GM20431 (cell line): ENCODE measurements around the gene DPEP2.
"Not testable (repeated sequence)": the region's sequence is repeated elsewhere in the genome, so short reads cannot be mapped to it uniquely, and the experiment has no call there.

Experiments used
- in situ Hi-C: fragments of 300-500 bp; cut with MseI, MboI; formaldehyde crosslinking; loops from one replicate; pipeline ENCODE4 v1.15.0; 2020; ENCODE audit warnings: low sequenced_read_pairs; ENCODE audit not compliant: unreplicated experiment

Gene DPEP2

GRCh38 chr16:67977469-67978227 is 21.6 kb downstream of the DPEP2 start:
- in situ Hi-C loops, result no loop called here

- in situ Hi-C loops, result no loop called here
These were observed 22.3 kb downstream of the DPEP2 start for GRCh38 chr16:67977005-67977404.

GRCh38 chr16:67976205-67976604 is 23.1 kb downstream of the DPEP2 start:
- in situ Hi-C loops, result no loop called here

DNA sequence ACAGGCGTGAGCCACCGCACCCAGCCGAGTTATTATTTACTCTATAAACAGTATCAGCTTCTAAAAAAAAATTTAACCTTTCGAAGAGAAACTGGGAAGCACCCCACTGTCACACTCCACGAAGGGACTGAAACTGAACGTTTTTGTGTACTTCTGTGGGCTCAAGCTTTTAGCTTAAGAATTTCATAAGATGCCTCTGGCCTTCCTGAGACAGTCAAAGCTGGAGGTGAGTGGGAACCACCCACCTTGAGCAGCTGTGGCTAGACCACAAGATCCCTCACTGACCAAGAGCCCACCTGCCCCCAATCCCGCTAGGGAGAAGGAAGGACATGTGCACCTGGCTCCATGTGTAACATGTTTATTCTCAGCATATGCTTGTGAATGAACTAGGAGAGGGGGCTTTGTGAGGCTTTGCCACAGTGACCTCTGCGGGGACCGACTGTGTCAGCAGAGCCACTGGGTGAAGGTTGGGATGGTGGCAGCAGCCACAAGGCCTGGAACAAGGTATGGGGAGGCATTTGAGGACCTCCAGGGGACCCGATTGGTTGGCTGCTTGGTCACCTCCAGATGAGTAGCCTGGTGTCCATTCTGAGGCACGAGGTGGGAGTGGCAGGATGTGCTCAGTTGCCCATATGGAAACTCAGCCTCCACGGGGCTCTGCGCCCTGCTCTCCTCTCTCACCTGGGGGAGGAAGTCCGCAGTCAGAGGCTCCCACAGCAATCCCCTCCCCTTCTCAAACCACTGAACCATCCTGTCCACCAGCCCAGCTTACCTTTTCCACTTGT is 23.8 kb downstream of the DPEP2 start:
- in situ Hi-C loops, result no loop called here

DNA sequence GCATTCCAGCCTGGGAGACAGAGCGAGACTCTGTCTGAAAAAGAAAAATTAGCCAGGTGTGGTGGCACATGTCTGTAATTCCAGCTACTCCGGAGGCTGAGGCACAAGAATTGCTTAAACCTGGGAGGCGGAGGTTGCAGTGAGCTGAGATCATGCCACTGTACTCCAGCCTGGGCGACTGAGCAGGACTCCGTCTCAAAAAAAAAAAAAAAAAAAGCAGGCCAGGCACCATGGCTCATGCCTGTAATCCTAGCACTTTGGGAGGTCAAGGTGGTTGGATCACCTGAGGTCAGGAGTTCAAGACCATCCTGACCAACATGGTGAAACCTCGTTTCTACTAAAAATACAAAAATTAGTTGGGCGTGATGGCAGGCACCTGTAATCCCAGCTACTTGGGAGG is 27.0 kb downstream of the DPEP2 start:
- in situ Hi-C loops, result not testable (repeated sequence)

DNA sequence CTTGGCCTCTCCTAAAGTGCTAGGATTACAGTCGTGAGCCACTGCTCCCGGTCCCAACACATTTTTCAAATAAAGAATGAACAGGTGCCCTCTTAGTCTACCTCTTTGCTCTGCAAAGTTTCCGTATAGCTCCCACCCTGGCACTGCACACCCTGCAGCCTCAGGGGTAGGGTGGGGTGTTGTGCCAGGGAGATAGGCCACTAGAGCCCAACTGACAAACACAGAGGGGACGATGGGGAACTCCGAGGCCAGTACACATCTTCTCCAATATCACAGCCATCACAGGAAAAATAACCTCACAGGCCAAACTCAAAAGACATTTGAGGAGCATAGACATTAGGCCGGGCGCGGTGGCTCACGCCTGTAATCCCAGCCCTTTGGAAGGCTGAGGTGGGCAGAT is 28.2 kb downstream of the DPEP2 start:
- in situ Hi-C loops, result no loop called here

- in situ Hi-C loops, result no loop called here
These were observed 29.8 kb downstream of the DPEP2 start for GRCh38 chr16:67969254-67970039.

DNA sequence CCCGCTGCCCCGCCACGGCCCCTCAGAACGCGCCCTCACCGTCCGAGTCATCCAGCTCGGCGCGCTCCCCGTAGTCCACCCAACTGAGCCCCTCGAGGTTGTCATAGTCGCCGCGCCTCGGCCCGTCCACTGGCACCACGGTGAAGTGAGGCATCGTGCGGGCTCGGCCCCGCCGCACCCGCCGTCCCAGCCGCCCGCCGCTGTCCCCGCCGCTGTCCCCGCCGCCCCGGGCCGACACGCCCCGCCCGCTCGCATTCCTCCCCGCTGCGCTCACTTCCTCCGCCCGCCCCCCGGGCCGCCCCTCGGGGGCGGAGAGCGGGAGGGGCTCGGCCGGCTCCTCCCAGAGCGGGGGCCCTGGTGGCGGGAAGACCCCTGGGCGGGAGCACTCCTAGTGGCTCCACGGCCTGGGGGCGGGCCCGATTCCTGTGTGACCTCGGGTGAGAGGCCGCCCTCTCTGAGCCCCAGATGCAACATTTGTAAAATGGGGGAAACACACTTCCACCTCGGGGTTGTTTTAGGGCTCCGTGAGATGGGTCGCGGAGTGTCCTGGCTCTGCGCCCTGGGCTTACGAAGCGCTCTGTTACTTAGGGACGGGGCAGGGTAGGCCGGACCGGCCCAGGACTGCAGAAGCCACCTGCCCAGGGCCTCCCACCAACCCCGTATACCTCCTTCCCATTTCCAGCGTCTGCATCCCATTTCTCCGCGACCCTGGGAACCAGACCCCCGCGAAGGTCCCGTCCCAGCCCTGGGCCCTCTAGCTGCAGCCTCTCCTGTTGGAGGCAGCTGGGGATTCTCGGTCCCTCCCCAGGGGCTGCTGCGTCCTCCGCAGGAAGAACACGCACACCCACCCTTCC is 30.7 kb downstream of the DPEP2 start, which contains the start of gene SLC12A4:
SLC12A4 (minus strand) TSS at position 238 of the 854 bp plus-strand sequence; CDS start at position 154, 84 bp downstream.
- in situ Hi-C loops, result no loop called here

GRCh38 chr16:67967958-67968399 is 31.3 kb downstream of the DPEP2 start:
- in situ Hi-C loops, result no loop called here

DNA sequence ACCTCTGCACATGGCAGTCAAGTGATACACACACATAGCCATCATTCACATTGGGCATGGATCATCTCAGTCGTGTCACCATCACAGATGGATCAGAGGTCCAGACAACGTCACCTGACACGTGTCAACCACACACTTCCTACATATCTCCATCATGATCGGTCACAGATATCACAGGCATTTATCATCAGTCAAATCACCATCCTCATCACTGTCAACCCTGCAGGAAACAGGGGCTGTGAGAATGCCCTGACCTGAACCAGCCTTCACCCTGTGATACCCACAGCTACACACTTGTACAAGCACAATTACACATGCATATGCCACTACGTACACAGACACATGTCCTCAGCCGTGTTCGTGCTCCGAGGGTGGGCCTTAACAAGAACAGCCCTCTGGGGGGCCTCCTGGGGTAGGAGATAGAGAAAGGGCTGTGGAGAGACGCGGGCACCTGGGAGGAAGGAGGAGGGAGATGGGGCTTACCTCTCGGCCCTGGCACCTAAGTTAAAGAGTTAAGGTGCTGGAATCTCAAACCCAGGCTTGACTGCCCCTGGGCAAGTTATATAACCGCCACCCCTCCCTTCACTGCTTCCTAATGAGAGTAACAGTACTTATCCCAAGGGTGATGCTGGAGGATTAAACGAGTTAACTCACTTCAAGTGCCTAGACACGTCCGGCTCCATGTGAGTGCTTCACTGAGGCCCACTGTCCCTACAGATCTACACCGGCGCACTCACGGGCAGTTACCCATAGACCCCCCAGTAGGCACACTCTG is 31.9 kb downstream of the DPEP2 start:
- in situ Hi-C loops, result no loop called here

DNA sequence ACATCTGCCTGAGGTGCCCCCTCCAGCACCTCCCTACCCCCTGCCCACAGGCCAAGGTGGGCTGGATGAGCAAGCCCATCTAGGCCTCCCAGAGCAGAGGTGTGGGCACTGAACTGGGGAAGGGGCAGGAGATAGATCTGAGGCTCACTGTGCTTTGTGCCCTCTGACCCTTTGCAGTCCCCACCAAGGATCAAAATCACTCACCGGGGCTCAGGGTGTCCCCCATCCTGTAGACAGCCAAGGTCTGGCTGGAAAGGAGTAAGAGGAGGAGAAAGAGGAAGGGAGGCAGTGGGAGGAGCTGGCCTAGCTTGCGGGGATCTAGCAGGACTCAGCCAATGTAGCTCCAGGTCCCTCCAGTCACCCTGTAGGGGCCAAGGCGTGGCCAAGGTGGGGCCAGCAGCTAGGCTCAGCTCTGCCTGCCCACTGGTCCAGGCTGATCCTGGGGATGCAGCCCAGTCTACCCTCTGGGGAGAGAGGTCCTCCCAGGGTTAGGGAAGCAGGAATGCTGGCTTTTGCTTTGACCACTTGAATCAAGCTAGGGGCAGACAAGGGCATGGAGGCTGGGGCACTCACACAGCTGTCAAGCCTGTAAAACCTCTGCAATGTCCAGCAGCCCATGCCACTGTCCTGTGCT is 32.6 kb downstream of the DPEP2 start:
- in situ Hi-C loops, result no loop called here

DNA sequence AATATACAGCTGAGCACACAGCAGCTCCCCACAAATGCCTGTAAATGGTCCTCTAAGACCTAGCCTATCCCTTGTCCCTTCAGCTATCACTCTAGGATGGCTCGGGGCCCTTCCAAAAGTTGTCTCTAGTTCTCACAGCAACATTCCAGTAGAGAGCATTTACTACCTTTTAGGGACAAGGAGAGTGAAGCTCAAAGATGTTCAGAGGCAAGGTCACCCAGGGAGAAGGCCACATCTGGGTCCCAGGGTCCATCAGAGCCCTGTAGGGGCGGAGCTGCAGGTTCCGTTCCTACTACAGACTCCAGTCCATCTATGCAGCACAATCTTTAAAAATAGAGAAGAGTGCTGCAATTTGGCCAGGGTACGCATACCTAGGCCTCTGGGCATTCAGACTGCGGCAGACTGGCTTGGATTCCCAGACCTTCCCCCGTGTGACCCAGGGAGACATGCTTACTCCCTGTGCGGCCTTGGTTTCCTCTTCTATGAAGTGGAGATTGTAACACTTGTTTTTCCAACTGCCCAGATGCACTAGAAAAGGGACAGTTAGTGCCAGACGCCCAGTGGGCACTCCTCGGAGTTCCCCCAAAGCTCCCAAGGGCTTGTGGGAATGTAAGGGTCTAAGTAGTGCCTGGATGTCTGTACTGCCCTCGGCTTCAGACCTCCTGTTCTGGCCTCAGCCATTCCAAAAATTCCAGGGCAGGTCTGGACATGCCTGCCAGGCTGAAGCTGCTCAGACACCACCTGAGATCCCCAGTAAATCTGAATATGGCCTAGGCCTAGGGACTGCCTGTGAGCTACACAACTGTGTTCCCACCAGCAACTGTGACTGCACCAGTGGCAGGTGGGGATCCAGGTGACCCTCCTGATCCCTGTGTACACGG is 33.4 kb downstream of the DPEP2 start:
- in situ Hi-C loops, result no loop called here

GRCh38 chr16:67964477-67965131 is 34.7 kb downstream of the DPEP2 start:
- in situ Hi-C loops, result no loop called here

- in situ Hi-C loops, result no loop called here
These were observed 35.5 kb downstream of the DPEP2 start for GRCh38 chr16:67963662-67964321.

DNA sequence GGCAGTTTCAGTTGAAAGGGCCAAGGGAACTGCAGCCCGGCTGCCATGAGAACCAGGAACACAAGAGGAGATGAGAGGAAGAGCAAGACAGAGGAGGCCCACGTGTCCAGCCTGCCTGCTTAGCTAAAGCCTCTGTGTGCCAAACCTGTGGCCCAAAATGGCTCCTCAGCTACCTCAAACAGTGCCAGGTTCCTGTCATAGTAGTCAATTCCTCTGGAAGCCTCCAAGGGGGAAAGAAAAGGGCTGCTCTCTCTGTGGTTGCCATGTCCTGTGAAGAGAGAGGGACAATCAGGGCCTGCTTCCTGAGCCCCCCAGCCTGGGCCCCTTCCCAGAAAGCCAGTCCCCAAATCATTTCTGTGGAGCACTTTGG is 36.0 kb downstream of the DPEP2 start:
- in situ Hi-C loops, result no loop called here

DNA sequence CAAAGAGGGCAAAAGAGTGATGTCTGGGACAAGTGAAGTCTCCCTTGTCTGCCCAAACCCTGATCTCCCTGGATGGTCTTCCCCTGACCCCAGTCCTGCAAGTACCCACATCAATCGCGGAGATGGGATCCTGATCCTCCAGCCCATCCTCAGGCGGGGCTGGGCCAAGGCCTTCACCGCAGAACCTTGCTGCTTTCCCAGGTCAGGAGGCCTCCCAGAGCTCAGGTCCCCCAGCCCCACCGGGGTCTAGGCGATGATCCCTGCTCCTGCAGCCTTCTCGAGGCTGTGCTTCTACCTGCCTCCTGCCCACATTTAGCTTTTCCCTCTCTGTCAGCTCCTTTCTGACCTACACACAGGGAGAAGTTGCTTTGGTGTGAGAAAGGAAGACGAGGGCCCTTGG is 37.1 kb downstream of the DPEP2 start:
- in situ Hi-C loops, result no loop called here

DNA sequence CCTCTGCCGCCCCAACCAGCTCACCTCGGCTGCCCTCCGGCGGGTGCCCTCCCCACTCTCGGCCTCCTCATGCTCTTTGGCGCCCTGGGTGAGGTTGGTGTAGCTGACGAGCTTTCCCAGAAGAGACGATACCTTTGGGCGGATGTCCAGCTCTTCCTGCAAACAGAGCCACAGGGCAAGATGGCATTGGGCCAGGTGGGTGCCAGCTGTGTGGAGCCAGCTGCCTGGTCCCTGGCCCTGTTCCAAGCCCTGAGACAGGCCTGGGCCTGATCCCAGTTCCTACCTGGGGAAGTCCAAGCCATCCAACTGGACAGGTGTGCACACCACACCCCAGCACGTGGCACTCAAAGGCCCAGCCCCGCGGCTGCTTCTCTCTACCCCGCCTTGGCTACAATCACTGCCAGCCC is 37.7 kb downstream of the DPEP2 start:
- in situ Hi-C loops, result no loop called here
